Measurements from ENCODE around the gene SFRP5. TPM values are rescaled to one million over a fixed set of nuclear protein-coding genes. Genes with fewer than 3 reads are reported as not detected.

Gene SFRP5
- total and polyA plus RNA-seq, 2 of the 4 experiments (the other 2 are of a cell fraction): not detected

DNA sequence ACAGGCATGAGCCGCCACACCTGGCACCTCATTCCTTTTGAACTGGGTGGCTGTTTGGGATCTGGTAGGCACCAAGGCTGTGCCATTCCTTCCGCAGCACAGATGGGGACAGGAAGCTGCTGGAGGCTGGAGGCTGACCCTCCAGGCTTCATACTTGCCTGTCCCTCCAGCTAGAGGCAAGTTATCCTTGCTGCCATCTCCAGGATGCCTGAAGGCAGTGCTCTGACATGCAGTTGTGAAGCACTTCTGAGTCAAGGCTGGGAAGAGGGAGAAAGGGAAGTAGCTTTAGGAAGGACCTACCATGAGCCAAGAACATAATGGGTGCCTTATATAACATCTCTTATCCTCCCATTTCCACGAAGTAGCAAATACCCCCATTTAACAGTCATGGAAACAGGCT is 48.8 kb downstream of the SFRP5 start (continued):
- TF ChIP-seq, protein P1, sequence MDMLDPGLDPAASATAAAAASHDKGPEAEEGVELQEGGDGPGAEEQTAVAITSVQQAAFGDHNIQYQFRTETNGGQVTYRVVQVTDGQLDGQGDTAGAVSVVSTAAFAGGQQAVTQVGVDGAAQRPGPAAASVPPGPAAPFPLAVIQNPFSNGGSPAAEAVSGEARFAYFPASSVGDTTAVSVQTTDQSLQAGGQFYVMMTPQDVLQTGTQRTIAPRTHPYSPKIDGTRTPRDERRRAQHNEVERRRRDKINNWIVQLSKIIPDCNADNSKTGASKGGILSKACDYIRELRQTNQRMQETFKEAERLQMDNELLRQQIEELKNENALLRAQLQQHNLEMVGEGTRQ (IDR thresholded peaks at IDR 0.05; ENCODE audit: low read depth, low read length): no peak
- no peak for TF ChIP-seq RFX5 (IDR thresholded peaks at IDR 0.05; ENCODE audit: low read depth, low read length)
- TF ChIP-seq RAD21 (IDR thresholded peaks at IDR 0.05; ENCODE audit: low read length): no peak
- no peak for TF ChIP-seq MAZ (IDR thresholded peaks at IDR 0.05; ENCODE audit: borderline replicate concordance, low read depth, low read length)

GRCh38 chr10:97721871-97722780 is 49.7 kb downstream of the SFRP5 start:
- Histone ChIP-seq H3K27ac (ENCODE audit: insufficient read depth, low read length) (no peak overlapping the region), H3K14ac (replicated peaks; ENCODE audit: low read depth, low read length) (no peak overlapping the region), H2AK5ac (ENCODE audit: low read depth, low read length) (no peak overlapping the region), H3K79me1 (ENCODE audit: low read depth in 1 of 2, low read length in 2 of 2) (peaks cover 20 to 39% of the 10 kb centered on the region in 2 experiments), H4K20me1 (ENCODE audit: insufficient read depth, low read length) (peaks cover 22% of the 10 kb centered on the region), H2AK9ac (replicated peaks; ENCODE audit: low read depth, low read length, poor library complexity) (no peak overlapping the region), H3K4ac (ENCODE audit: low read depth, low read length) (no peak overlapping the region), H3K4me2 (ENCODE audit: low read depth, low read length) (no peak overlapping the region), H3K9ac (ENCODE audit: low read depth, low read length) (no peak overlapping the region), H2BK5ac (ENCODE audit: low read depth, low read length, poor library complexity, severe bottlenecking) (no peak overlapping the region), H3K36me3 (ENCODE audit: control insufficient read depth, insufficient read depth, low read length) (peaks cover 22% of the 10 kb centered on the region), H3K18ac (ENCODE audit: low read depth, low read length) (no peak overlapping the region), H3K4me3 (ENCODE audit: insufficient read depth, low read depth, low read length) (no peak overlapping the region), H3K27me3 (ENCODE audit: control insufficient read depth, insufficient read depth, low read length) (no peaks in the 10 kb centered on the region), H3K56ac (ENCODE audit: extremely low read depth, insufficient read depth, low read length) (no peak overlapping the region), H2BK120ac (ENCODE audit: low read depth, low read length) (no peak overlapping the region), H3K9me3 (ENCODE audit: control insufficient read depth, insufficient read depth, low read length) (no peaks in the 10 kb centered on the region), H2BK20ac (ENCODE audit: low read depth, low read length) (no peak overlapping the region), H4K5ac (ENCODE audit: low read depth, low read length) (no peak overlapping the region), H3K9me1 (ENCODE audit: insufficient read depth, low read length) (peaks cover 13% of the 10 kb centered on the region), H3K23ac (ENCODE audit: low read depth, low read length) (no peak overlapping the region), H4K91ac (ENCODE audit: insufficient read depth, low read depth, low read length) (no peak overlapping the region), H3K4me1 (ENCODE audit: control insufficient read depth, insufficient read depth, low read length) (peaks cover 19% of the 10 kb centered on the region), H2AFZ (replicated peaks; ENCODE audit: low read length, poor library complexity) (no peak overlapping the region), H2BK15ac (ENCODE audit: low read depth, low read length) (no peak overlapping the region), H4K8ac (ENCODE audit: low read depth in 2 of 2, low read length in 2 of 2) (no peak overlapping the region)
- ATAC-seq (ENCODE audit: low read depth): no peak
- TF ChIP-seq BHLHE40 (IDR thresholded peaks at IDR 0.05; ENCODE audit: low read depth, low read length): no peak
- TF ChIP-seq CEBPB (IDR thresholded peaks at IDR 0.05; ENCODE audit: low read depth, low read length): no peak
- no peak for TF ChIP-seq MAZ (IDR thresholded peaks at IDR 0.05; ENCODE audit: borderline replicate concordance, low read depth, low read length)
- no peak for TF ChIP-seq RCOR1 (IDR thresholded peaks at IDR 0.05; ENCODE audit: insufficient replicate concordance, low read length)
- TF ChIP-seq POLR2A (IDR thresholded peaks at IDR 0.05; ENCODE audit: low read depth, low read length): no peak
- TF ChIP-seq CTCF (conservative IDR thresholded peaks at IDR 0.05; ENCODE audit: low read depth, low read length): no peak
- BruUV-seq (replicated peaks): no TSS peak
- POLR2A ChIA-PET (ENCODE audit: unreplicated experiment): no interaction called here
- CTCF ChIA-PET: no interaction called here
- dilution Hi-C loops (cut with HindIII; ENCODE audit: low sequenced_read_pairs, unreplicated experiment): no loop called here
- in situ Hi-C loops (cut with MboI; ENCODE audit: low sequenced_read_pairs): no loop called here
- no CpG with 5 or more reads among the region's 12 CpGs for WGBS, 2 experiments (ENCODE audit: extremely low coverage in 2 of 2, insufficient read length in 1 of 2)
- DNase-seq: no peak
- intact Hi-C loops (cut with micrococcal nuclease): no loop called here

All from IMR-90 (cell line).